Endothelial cell of hepatic sinusoid (primary cell): Measurements from ENCODE around the gene CHST2.

Source experiments
- in situ Hi-C: cut with HindIII; loops from 2 replicates; pipeline ENCODE4 v1.10.0; 2017; ENCODE audit warnings: low sequenced_read_pairs

CHST2 gene

GRCh38 chr3:143128227-143128955, 8.8 kb downstream of the CHST2 start:
- in situ Hi-C loops, result loop anchor here (5.0 kb wide), 1 partner anchor 44 kb away; no protein-coding TSS in a partner anchor

GRCh38 chr3:143132246-143132980, 12.8 kb downstream of the CHST2 start:
- in situ Hi-C loops, result no loop called here

GRCh38 chr3:143134471-143134870, 14.9 kb downstream of the CHST2 start:
- in situ Hi-C loops, result no loop called here

GRCh38 chr3:143135150-143135549, 15.6 kb downstream of the CHST2 start:
- in situ Hi-C loops, result no loop called here

- in situ Hi-C loops, result no loop called here
Observed at GRCh38 chr3:143137435-143138036, 18.0 kb downstream of the CHST2 start.

GRCh38 chr3:143138953-143139352, 19.4 kb downstream of the CHST2 start:
- in situ Hi-C loops, result no loop called here

GRCh38 chr3:143139762-143140161, 20.2 kb downstream of the CHST2 start:
- in situ Hi-C loops, result no loop called here

GRCh38 chr3:143140550-143140949, 21.0 kb downstream of the CHST2 start:
- in situ Hi-C loops, result no loop called here

- in situ Hi-C loops, result no loop called here
Observed at GRCh38 chr3:143142354-143142753, 22.8 kb downstream of the CHST2 start.

GRCh38 chr3:143145906-143146305, 26.3 kb downstream of the CHST2 start:
- in situ Hi-C loops, result no loop called here

GRCh38 chr3:143146486-143147274, 27.1 kb downstream of the CHST2 start:
- in situ Hi-C loops, result no loop called here

- in situ Hi-C loops, result no loop called here
Observed at GRCh38 chr3:143147707-143148106, 28.1 kb downstream of the CHST2 start.

- in situ Hi-C loops, result no loop called here
Observed at GRCh38 chr3:143150071-143150470, 30.5 kb downstream of the CHST2 start.

- in situ Hi-C loops, result no loop called here
Observed at GRCh38 chr3:143151004-143151731, 31.6 kb downstream of the CHST2 start.

GRCh38 chr3:143152043-143152442, 32.5 kb downstream of the CHST2 start:
- in situ Hi-C loops, result no loop called here

GRCh38 chr3:143155756-143156155, 36.2 kb downstream of the CHST2 start:
- in situ Hi-C loops, result no loop called here

- in situ Hi-C loops, result no loop called here
Observed at GRCh38 chr3:143158014-143158988, 38.7 kb downstream of the CHST2 start.

GRCh38 chr3:143160437-143160836, 40.9 kb downstream of the CHST2 start:
- in situ Hi-C loops, result no loop called here

GRCh38 chr3:143163562-143164100, 44.1 kb downstream of the CHST2 start:
- in situ Hi-C loops, result no loop called here
